A172 (cell line): ENCODE measurements around the gene ZNF101. TPM values are rescaled to one million over a fixed set of nuclear protein-coding genes. Genes with fewer than 3 reads are reported as not detected.

ENCODE experiments used
- DNase-seq: peaks from one replicate; pipeline ENCODE4 v3.0.0-alpha.2; 2015; ENCODE audit warnings: low spot score
- total RNA-seq: library from RNA; depleted of rRNA; stranded (reverse); fragments of >200 nt; shearing (Covaris generic); gene quantifications from 2 replicates; pipeline ENCODE4 v1.2.3, GENCODE V29; 2014; rRNA removed

ZNF101 gene
- total RNA-seq, 1 experiment from 2014 or later: 13.9 TPM

DNA sequence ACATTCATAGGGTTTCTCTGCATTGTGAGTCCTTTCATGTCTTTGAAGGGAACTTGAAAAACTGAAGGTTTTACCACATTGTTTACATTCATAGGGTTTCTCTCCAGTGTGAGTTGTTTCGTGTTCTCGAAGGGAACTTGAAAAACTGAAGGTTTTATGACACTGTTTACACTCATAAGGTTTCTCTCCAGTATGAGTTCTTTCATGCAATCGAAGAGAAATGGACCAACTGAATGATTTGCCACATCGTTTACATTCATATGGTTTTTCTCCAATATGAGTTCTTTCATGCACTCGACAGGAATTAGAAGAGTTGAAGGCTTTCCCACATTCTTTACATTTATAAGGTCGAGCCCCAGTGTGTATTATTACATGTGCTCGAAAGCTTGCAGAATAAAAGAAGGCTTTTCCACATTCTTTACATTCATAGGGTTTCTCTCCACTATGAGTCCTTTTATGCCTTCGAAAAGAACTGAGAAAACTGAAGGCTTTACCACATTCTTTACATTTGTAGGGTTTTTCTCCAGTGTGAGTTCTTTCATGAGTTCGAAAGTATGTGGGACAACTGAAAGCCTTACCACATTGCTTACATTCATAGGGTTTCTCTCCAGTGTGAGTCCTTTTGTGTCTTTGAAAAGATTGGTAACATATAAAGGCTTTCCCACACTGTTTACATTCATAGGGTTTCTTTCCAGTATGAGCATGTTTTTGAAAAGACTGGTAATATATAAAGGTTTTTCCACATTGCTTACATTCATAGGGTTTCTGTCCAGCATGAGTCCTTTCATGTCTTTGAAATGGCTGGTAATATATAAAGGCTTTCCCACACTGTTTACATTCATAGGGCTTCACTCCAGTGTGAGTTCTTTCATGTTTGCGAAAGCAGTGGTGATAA lies 43.5 kb downstream of the ZNF101 start:
- no peak for DNase-seq

DNA sequence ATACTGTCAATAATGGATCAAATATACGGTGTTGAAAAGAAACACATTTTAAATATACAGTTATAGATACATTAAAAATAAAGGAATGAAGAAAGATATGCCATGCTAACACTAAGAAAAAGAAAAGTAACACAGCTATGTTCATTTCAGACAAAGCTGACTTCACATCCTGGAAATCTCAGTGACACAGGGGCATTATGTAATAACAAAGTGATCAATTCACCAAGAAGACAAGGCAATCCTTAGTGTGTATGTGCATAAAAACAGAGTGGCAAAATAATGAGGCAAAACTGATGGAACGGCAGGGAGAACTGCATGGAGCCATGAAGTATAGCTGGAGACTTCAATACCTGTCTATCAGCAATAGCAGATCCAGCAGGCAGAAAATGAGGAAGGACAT lies 51.2 kb downstream of the ZNF101 start:
- DNase-seq: no peak

DNA sequence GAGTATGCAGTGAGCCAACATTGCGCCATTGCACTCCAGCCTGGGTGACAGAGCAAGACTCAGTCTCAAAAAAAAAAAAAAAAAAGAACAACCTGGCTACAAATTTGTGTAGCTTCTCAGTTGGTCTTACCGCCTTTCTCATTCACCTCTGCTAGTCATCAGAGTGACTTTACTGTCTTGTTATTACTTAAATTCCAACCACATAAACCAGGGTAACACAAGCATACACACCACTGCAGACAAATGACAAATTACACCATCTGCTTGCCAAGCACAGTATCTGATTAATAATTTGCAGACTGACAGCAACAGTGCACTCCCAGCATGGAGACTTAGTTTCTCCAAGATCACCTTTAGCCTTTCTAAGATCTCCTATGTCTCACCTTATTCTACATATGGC lies 53.3 kb downstream of the ZNF101 start:
- DNase-seq: no peak

DNA sequence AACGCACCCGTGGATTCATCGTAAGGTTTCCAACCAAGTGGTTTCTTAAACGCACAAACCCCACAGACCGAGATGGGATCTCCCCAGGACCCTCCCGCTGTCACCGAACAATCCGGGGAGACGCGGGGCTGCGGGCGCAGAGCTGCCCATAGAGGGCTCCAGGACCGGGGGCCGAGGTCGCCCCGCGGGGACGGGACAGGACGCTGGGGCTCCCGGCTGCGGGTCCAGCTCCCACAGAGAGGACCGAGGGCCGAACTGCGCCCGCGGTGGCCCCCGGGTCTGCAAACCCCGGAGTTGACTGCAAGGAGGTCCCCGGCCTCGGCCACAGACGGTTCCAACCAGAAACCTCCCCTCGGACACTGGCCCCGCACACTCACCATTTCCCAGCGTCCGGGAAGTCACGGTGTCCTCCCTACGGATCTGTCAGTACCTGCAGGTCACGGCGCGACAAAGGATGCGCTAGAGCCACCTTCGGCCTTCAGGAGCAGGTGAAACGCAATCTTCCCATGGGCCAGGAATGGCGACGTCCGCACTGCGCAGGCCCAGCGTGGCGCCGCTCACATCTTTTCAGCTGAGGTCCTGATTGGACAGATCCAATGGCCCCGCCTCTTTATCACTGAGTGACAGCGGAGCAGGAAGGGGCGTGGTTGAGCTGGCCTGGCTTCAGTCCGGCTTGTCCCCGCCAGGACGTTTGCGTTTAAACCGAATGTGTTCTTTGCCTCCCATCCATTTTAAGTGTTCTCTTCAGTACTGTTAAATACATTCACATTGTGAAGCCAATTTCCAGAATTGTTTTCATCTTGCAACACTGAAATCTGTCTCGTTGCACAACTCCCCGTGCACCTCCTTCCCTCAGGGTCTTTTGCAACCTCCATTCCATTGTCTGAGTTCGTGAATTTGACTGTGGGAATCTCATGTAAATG lies 64.2 kb downstream of the ZNF101 start, which contains the start of gene ZNF14:
Gene ZNF14 (minus strand): TSS at position 534 of the 923 bp plus-strand sequence. CDS start 154 bp downstream, at position 380.
- peak; percentile 93 for DNase-seq

Other genes with a start within 250 kb of the ZNF101 start
- gene TSSK6, start 153.3 kb upstream of the ZNF101 start, total RNA-seq: 0.26 and 0.88 TPM in 2 replicates
- 43.2 and 101 TPM in 2 replicates for gene NDUFA13, start 152.6 kb upstream of the ZNF101 start, total RNA-seq
- gene YJEFN3, start 139.9 kb upstream of the ZNF101 start, total RNA-seq: 0.62 and 1.1 TPM in 2 replicates
- 0.02 and 0.05 TPM in 2 replicates for gene CILP2, start 130.6 kb upstream of the ZNF101 start, total RNA-seq
- 3.6 and 3.9 TPM in 2 replicates for gene PBX4, start 50.2 kb upstream of the ZNF101 start, total RNA-seq
- 2.1 and 3.0 TPM in 2 replicates for gene LPAR2, start 40.6 kb upstream of the ZNF101 start, total RNA-seq
- gene GMIP, start 25.2 kb upstream of the ZNF101 start, total RNA-seq: 8.7 and 12.0 TPM in 2 replicates
- 48.5 and 93.1 TPM in 2 replicates for gene ATP13A1, start 5.2 kb upstream of the ZNF101 start, total RNA-seq
- gene ZNF14, start 64.3 kb downstream of the ZNF101 start, total RNA-seq: 5.9 and 7.4 TPM in 2 replicates
- not detected in 2 replicates for gene ZNF506, start 152.9 kb downstream of the ZNF101 start, total RNA-seq
- gene ZNF253, start 197.0 kb downstream of the ZNF101 start, total RNA-seq: 4.2 and 4.4 TPM in 2 replicates
- 5.3 and 6.8 TPM in 2 replicates for gene ZNF93, start 232.1 kb downstream of the ZNF101 start, total RNA-seq